Activated effector memory CD4-positive, alpha-beta T cell treated with Interleukin-2 at 50 U/mL for 16 hours (primary cell): ENCODE results near the gene CFAP46.
"Not testable (repeated sequence)": the region's sequence is repeated elsewhere in the genome, so short reads cannot be mapped to it uniquely, and the experiment has no call there.

Source experiments
- DNase-seq: peaks from one replicate; pipeline ENCODE4 v3.0.0-alpha.2; 2020

Gene CFAP46

DNA sequence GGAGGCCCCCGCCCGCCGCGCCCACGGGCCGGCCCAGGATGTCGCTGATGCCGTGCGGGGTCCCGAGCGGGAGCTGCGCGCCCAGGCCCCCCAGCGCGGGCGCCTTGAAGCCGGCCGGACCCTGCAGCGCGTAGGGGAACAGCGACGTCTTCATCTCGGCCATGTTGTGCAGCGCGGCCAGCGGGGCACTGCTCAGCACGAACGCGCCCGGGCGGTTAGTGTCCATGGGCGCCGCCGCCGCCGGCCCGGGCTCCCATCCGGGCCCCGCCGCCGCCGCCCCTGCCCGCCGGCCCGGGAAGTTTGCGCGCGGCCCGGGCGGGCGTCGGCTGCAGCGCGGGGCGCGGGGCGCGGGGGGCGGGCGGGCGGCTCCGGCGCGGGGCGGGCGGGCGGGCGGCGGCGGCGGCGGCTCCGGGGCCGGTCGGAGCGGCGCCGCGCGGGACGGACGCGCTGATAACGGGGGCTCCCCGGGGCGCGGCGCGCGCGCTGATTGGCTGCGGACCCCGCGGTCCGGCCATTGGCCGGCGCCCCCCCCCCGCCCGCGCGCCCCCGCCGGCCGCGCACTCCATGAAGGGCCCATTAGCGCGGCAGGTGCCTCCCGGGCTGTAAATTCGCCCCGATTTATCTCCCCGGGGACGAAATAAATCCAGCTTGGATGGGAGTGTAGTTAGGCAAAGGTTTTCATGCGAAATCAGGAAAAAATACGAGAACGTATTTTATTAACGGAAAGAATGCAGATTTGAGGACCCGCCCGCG, 156.5 kb downstream of the CFAP46 start, which contains the start of gene NKX6-2:
Gene NKX6-2, minus strand, starts transcription at position 425 of the 753 bp plus-strand sequence. Its CDS starts 199 bp downstream, at position 226.
- DNase-seq: no peak

GRCh38 chr10:132784866-132785722, 157.3 kb downstream of the CFAP46 start:
- no peak for DNase-seq

DNA sequence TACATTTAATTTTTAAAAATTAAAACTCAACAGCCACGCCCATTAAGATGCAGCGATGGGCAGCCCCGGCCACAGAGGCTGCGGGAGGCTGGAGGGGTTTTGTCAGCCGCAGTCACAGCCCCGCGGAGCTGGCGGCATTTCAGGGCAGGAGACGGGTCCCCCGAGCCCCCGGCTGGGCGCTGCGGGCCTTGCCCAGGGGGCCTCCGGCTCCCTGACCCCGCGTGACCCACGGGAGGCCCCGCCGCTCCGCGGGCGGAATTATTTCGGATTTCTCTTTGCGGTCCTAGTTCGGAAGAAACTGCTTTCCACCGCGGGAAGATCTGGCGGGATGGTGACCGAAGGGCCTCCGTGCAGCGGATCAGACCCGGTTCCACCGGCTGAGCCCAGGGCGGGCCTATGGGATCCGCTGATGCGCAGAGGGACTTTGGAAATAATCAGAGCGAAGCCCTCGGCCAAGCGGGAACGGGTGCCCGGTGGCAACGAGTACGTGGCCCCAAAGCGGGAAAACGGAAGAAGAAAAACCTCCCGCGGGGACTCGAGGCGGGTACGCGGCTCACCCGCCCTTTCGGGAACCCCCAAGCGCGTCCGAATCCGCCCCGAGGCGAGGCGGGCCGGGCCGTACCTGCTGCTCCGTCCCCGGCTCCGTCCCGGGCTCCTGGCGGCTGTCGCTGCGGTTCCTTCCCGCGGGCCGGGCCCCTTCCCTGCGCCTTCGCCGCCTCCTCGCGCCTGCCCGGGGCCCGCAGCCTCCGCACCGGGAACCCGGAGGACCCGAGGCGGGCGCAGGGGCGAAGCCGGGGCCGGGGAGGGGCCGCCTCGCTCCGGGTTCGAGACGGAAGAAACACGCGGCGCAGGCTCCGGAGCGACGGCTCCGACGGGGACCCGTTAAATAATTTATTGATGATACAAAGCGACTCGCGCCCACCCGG, 158.2 kb downstream of the CFAP46 start:
- no peak for DNase-seq

DNA sequence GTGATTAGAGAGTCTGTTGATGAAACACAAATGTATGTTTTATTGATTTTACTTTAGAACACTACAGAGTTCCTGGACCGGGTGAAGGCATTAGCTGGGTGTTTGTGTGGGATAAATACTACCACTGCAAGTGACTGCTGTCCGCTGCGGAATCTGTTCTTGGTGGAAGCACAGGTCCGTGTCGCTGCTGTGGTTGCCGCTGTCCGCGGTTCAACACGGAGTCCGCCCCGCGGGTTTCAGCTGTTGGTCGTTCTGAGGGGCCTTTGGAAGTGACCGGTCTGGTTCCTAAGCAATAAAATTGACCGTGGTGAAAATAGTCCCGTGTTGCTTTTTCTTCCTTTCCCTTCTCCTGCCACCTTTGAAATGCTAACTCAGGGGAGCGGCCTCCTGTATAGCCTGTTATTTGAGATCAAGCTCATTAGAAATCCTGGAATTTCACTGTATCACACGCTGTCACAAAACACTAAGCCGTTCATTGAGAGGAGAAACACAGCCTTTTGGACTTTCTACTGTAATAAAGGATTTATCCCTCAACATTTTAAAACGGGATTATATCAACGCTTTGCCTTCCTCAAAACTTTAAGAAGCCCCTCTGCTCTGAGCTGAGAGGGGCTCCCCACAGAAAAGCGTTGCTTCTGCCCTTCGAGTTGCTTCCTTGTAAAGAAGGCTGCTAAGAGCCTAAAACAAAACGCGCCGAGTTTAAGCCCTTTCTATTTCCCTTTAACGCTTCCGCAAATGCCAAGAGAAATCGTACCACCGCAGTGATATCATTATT, 159.0 kb downstream of the CFAP46 start:
- DNase-seq: no peak

DNA sequence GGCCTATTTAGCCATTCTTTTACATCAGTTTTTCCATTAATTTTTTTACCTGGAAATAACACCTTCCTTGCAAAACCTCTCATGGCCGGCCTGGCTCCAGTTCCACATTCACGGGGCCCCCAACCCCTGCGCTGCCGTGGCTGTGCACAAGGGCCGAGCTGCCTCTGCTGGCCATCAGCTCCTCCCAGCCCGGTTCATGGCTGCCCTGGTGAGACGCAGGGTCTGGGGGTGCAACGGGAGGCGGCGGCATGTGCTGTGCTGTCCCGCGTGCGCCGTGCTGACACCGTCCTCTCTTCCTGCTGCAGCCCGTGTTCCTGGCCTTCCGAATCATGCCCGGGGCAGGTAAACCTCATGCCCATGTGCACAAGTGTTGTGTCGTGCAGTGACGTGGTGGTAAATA, 160.8 kb downstream of the CFAP46 start:
- no peak for DNase-seq

GRCh38 chr10:132780356-132780755, 162.0 kb downstream of the CFAP46 start:
- DNase-seq: no peak

DNA sequence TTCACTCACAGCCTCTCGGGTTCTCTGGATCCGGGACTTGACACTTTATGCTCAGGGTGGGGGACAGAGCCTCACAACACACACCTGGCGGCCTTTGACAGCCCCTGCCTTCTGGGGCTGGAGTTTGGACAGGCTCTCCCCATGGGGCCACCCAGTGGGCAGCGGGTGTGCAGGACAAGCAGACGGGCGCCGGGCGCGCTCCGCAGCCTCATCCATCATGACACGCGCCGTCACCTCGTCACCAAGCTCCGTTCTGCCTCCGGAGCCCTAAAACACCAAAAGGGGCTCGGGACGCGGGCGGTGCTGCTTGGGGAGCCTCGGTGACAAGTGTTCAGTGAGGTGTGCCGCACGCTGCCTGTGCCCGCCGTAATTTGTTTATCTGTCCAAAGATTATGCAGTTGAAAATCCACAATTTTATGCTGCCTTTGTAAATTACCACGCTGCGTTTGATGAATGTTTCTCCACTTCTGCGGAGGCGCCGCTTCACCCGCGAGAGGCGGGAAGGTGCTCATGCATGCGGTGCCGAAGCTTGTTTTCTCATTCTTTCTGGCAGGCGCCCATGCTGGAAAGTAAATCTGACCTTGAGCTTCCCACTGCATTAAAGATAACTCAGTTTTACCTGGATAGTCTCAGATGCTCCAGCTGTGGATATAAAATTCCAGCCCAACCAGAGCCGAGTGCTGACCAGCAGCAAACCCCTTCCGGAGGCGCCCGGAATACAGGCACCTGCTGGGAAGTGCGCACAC, 162.6 kb downstream of the CFAP46 start:
- DNase-seq: no peak

DNA sequence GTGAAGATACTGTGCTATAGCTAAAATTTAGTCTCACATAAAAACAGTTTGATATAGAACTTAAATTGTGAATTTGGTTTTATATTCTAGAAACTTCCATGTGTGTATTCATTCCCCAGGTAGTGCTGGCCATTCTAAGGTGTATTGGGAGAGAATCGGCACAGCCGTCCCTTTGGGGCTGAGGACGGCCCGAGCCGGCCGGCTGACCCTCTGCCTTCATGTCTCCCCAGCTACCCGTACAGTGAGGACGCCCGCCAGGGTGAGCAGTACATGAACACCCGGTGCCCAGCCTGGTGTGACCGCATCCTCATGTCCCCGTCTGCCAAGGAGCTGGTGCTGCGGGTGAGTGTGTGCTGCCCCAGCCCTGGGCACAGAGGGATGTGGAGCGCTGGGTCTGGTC, 164.9 kb downstream of the CFAP46 start:
- no peak for DNase-seq

DNA sequence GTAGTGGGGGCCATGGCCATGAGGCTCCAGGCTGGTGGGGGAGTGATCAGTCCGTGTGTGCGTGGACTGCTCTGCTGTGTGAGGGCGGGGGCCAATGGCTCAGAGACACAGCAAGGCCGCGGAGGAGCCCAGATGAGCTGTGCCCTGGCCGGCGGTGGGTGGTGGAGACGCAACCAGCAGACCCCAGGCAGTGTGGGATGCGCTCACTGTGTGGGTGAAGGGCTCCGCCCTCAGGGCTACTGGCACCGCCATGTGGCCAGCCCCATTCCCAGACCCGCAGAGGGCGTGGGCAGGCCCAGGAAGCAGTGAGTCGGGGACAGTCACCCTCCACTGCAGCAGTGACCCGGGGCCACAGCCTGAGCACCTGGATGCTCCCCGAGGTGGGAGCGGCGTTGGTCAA, 165.5 kb downstream of the CFAP46 start:
- no peak for DNase-seq

- DNase-seq: no peak
Measured at GRCh38 chr10:132776186-132776585, 166.2 kb downstream of the CFAP46 start.

GRCh38 chr10:132774902-132775863, 167.2 kb downstream of the CFAP46 start:
- DNase-seq: no peak

GRCh38 chr10:132774181-132774901, 168.0 kb downstream of the CFAP46 start:
- DNase-seq: no peak

GRCh38 chr10:132772816-132773215, 169.6 kb downstream of the CFAP46 start:
- not testable (repeated sequence) for DNase-seq

DNA sequence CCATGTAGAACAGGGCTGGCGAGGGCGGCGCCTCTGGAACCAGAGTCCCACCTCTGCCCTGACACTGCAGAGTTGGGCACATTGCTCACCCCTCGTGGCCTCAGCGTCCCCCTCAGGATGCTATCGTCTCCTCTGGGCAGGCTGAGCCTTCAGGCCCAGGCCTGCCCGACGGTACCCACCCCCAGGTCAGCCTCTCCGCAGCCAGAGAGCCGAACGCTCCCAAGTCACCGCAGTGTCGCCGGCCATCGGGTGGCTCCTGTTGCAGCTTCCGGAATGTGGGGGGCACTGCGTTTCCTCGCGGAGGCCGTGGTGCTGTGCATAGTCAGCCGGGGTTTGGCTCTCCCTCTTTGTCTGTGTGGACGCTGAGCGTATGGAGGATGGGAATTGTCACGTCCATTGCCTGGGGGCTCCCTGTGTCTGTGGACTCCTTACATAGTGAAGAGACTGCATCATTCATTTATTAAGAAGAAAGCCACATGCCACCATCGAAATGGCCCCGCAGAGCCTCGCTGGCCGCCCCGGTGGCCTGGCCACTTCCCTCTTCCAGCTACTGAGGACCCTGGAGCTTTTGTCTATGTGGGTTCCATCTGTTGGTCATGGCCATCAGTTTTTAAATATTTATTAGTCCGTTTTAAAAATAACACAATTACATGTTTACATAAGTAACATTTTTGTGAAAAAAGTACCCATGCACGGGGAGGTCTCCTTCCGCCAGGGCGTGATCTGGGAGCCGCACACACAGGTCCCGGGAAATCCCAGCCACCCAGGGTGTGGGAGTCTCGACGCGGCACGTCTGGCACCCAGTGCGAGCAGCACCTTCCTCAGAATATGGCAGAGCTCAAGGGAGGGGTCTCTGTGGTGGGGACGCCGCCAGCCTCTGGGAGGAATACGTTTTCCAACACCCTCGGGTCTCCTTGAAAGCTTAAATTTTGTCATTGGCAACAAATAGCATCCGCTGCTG, 172.0 kb downstream of the CFAP46 start:
- no peak for DNase-seq

DNA sequence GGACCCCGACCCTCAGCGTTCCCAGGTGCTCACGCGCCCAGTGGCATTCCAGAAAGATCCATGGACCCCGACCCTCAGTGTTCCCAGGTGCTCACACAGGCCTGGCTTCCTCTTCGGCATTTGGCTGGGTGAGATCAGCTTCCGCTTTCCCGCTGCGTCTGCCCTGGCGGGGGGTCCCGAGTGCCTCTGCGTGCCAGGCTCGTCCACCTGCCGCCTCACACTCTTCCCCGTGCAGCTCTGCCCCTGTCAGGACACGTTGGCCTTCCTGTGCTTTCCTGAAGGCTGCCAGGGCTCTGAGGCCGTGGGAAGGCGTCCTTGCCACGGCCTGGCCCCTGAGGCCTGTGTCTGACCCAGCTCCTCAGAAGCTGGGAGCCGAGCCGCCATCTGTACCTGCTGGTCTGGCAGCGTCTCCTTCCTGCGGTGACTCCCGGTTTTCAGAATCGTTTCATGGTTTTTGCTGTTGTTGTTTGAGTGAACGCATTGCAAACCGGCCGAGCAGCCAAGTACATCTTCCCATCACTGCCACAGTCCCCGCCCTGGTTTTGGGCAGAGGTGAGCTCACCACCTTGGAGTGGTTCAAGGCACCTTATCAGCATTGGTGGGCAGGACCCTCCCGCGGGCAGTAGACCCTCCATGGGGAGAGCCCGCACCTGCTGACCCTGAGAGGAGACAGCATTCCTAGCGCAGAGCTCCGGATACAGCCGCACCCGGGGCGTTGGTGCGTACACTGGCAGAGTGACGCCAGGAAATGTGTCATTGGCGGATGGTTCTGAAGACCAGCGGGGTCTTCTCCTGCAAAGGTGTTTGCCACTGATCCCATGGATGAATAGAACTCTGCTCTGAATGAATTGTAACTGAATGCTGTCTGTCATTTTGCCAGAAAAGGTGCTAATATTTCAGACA, 173.8 kb downstream of the CFAP46 start:
- DNase-seq: no peak

- no peak for DNase-seq
Measured at GRCh38 chr10:132766291-132766690, 176.1 kb downstream of the CFAP46 start.

GRCh38 chr10:132765435-132765834, 176.9 kb downstream of the CFAP46 start:
- DNase-seq: no peak
